ENCODE results near the gene ABHD12.

DNA sequence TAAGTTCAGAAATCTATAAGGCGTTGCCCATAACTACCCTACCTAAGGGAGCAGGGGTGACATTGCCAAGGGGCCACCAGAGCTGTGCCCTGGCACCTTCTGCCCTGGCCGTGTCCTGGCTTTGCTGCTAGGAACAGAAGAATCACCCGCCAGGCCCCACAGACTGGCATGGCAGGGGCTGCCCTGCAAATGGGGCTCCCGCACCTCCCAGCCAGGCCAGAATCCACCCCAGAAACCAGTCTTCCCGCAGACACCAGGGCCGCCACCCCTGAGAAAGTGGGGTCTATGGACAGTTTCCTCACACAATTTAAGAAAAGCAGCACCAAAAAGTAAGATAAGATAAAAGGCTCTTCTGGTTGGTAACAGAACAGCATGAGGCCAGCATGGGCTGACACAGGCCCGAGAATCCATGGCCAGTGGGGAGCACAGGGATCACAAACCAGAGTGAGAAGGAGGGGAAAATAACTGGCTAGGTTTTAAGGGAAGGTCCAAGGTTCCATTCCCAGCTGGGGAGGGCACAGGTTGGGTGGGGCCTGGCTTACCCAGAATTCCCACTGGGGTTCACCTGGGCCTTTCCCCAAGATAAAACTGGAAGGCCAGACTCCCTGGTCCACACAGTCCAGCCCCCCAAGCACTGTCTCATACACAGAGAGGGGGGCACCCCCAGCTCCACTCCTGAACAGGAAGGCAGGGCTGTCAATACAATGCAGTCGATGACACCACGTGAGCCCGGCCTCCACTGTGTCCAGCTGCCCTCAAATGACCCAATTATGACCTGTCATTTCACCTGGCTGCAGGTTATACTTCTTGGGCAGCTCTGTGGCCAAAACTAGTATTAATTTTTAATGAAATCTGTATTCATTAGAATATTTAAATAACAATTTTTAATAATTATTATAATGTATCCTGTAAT, 83.4 kb downstream of the ABHD12 start:
- TF ChIP-seq, protein P1, sequence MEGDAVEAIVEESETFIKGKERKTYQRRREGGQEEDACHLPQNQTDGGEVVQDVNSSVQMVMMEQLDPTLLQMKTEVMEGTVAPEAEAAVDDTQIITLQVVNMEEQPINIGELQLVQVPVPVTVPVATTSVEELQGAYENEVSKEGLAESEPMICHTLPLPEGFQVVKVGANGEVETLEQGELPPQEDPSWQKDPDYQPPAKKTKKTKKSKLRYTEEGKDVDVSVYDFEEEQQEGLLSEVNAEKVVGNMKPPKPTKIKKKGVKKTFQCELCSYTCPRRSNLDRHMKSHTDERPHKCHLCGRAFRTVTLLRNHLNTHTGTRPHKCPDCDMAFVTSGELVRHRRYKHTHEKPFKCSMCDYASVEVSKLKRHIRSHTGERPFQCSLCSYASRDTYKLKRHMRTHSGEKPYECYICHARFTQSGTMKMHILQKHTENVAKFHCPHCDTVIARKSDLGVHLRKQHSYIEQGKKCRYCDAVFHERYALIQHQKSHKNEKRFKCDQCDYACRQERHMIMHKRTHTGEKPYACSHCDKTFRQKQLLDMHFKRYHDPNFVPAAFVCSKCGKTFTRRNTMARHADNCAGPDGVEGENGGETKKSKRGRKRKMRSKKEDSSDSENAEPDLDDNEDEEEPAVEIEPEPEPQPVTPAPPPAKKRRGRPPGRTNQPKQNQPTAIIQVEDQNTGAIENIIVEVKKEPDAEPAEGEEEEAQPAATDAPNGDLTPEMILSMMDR (conservative IDR thresholded peaks at IDR 0.05): no peak
- TF ChIP-seq EZH2 (IDR thresholded peaks at IDR 0.05; ENCODE audit: low read depth): no peak

Measured in PC-9 (cell line).